NCI-H187 treated with DMSO at 0.1 percent for 48 hours (cell line): ENCODE data around the gene ECM1.

Experiments used
- DNase-seq: peaks from one replicate; lab custom pipeline; 2025; lab: John Stamatoyannopoulos, UW

The ECM1 gene

GRCh38 chr1:150512846-150513245 is 4.9 kb downstream of the ECM1 start:
- DNase-seq, result no peak

- DNase-seq, result no peak
Observed at GRCh38 chr1:150513351-150513791, 5.5 kb downstream of the ECM1 start.

GRCh38 chr1:150514260-150514659 is 6.4 kb downstream of the ECM1 start:
- DNase-seq, result no peak

GRCh38 chr1:150514913-150515327 is 7.0 kb downstream of the ECM1 start:
- DNase-seq, result no peak

- DNase-seq, result peak; percentile 94
Observed at GRCh38 chr1:150515328-150516049, 7.6 kb downstream of the ECM1 start, which contains the start of gene FALEC. Gene FALEC, plus strand, starts transcription at chr1:150515752.

GRCh38 chr1:150516050-150516591 is 8.2 kb downstream of the ECM1 start:
- peak; percentile 30 for DNase-seq

GRCh38 chr1:150516616-150517015 is 8.7 kb downstream of the ECM1 start:
- no peak for DNase-seq

- DNase-seq, result no peak
Observed at GRCh38 chr1:150521196-150521968, 13.5 kb downstream of the ECM1 start.

- no peak for DNase-seq
Observed at GRCh38 chr1:150525348-150525747, 17.4 kb downstream of the ECM1 start.

- DNase-seq, result no peak
Observed at GRCh38 chr1:150528196-150528595, 20.3 kb downstream of the ECM1 start.

GRCh38 chr1:150529017-150529416 is 21.1 kb downstream of the ECM1 start:
- DNase-seq, result no peak

GRCh38 chr1:150530491-150531159 is 22.7 kb downstream of the ECM1 start:
- DNase-seq, result no peak

GRCh38 chr1:150532860-150533259 is 25.0 kb downstream of the ECM1 start:
- no peak for DNase-seq

- DNase-seq, result no peak
Observed at GRCh38 chr1:150534002-150534401, 26.1 kb downstream of the ECM1 start.

GRCh38 chr1:150535511-150536287 is 27.8 kb downstream of the ECM1 start:
- DNase-seq, result no peak

- no peak for DNase-seq
Observed at GRCh38 chr1:150536836-150537731, 29.2 kb downstream of the ECM1 start.

GRCh38 chr1:150537732-150538684 is 30.1 kb downstream of the ECM1 start:
- DNase-seq, result no peak

GRCh38 chr1:150543500-150544143 is 35.7 kb downstream of the ECM1 start:
- no peak for DNase-seq

- no peak for DNase-seq
Observed at GRCh38 chr1:150544204-150544603, 36.3 kb downstream of the ECM1 start.
